ENCODE measurements around the gene CPNE4. TPM values are rescaled to one million over a fixed set of nuclear protein-coding genes. Genes with fewer than 3 reads are reported as not detected.

CPNE4 gene
- total RNA-seq, 1 experiment from 2014 or later, result 0.41 TPM

DNA sequence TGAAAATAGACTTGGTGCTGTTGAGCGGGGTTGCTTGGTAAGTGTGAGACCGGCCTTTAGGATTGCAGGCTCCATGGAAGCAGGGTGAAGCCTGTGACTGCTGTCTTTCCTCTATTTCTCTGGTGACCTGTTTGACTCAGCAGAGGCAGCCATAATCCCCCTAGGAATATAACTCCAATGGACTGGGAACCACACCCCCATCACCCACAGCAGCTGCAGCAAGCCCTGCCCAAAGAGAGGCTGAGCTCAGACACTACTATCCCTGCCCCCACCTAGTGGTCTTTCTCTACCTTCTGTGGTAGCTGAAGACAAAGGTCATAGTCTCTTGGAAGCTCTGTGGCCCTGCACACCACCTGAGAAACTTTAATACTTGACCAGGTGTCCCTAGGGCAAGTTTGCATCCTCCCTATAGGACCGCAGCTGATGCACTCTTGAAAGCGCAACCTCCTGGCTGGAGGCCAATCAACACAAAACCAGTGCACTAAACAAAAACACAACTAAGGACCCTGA is 398.5 kb downstream of the CPNE4 start:
- no peak overlapping the region for H3K27ac Mint-ChIP-seq (ENCODE audit: unreplicated experiment)
- POLR2A ChIA-PET, result no interaction called here
- no peak overlapping the region for H3K4me3 ChIP-seq (ENCODE audit: low read depth, low read length)
- H3K4me1 Mint-ChIP-seq (ENCODE audit: low read depth, unreplicated experiment), result no peaks in the 10 kb centered on the region
- no TSS peak for BruUV-seq (replicated peaks)
- CTCF ChIA-PET, result no interaction called here
- peaks cover 20% of the 10 kb centered on the region for H3K27me3 Mint-ChIP-seq (ENCODE audit: insufficient read depth, unreplicated experiment)
- TF ChIP-seq, protein P1, sequence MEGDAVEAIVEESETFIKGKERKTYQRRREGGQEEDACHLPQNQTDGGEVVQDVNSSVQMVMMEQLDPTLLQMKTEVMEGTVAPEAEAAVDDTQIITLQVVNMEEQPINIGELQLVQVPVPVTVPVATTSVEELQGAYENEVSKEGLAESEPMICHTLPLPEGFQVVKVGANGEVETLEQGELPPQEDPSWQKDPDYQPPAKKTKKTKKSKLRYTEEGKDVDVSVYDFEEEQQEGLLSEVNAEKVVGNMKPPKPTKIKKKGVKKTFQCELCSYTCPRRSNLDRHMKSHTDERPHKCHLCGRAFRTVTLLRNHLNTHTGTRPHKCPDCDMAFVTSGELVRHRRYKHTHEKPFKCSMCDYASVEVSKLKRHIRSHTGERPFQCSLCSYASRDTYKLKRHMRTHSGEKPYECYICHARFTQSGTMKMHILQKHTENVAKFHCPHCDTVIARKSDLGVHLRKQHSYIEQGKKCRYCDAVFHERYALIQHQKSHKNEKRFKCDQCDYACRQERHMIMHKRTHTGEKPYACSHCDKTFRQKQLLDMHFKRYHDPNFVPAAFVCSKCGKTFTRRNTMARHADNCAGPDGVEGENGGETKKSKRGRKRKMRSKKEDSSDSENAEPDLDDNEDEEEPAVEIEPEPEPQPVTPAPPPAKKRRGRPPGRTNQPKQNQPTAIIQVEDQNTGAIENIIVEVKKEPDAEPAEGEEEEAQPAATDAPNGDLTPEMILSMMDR (IDR thresholded peaks at IDR 0.05; ENCODE audit: insufficient read depth in 1 of 2, low read depth in 1 of 2, low read length in 1 of 2, severe bottlenecking in 1 of 2, unreplicated experiment in 1 of 2), result no peak
- intact Hi-C loops (cut with micrococcal nuclease; ENCODE audit: unreplicated experiment), result no loop called here
- H3K27me3 ChIP-seq (replicated peaks; ENCODE audit: control insufficient read depth, insufficient read depth, low read length), result no peaks in the 10 kb centered on the region
- H3K9me3 Mint-ChIP-seq (ENCODE audit: unreplicated experiment), result no peaks in the 10 kb centered on the region
- H3K36me3 ChIP-seq (ENCODE audit: control insufficient read depth, insufficient read depth, low read length), result no peaks in the 10 kb centered on the region
- no peaks in the 10 kb centered on the region for H3K9me3 ChIP-seq
- H3K36me3 Mint-ChIP-seq (ENCODE audit: insufficient read depth, unreplicated experiment), result no peaks in the 10 kb centered on the region
- H3K4me3 Mint-ChIP-seq (ENCODE audit: unreplicated experiment), result no peak overlapping the region
- no peaks in the 10 kb centered on the region for H3K4me1 ChIP-seq
- no peak for DNase-seq

DNA sequence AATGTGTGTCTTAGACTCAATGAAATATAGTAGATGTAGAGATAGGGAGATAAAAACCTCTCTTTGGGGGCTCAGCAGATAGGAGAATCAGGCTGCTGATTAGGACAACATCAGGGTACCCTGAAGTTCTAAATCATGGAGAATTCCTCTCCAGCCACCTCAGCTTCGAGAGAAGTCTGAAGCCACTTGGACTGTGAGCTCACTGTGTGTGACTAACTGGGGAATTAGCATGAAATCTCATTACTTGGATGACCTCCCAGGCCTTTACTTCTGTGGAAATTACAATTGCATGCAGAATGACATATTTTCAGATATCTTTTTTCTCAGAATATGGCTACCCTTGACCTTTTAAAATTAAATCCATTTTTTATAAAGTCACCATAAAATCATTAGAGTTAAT is 404.0 kb downstream of the CPNE4 start:
- no TSS peak for BruUV-seq (replicated peaks)
- Histone ChIP-seq H3K27me3 (replicated peaks; ENCODE audit: control insufficient read depth, insufficient read depth, low read length) (no peaks in the 10 kb centered on the region), H3K9me3 (no peaks in the 10 kb centered on the region), H3K4me3 (ENCODE audit: low read depth, low read length) (no peak overlapping the region), H3K4me1 (no peaks in the 10 kb centered on the region), H3K36me3 (ENCODE audit: control insufficient read depth, insufficient read depth, low read length) (no peaks in the 10 kb centered on the region)
- ChIA-PET POLR2A (no interaction called here), CTCF (no interaction called here)
- Mint-ChIP-seq H3K36me3 (ENCODE audit: insufficient read depth, unreplicated experiment) (no peaks in the 10 kb centered on the region), H3K9me3 (ENCODE audit: unreplicated experiment) (no peaks in the 10 kb centered on the region), H3K27me3 (ENCODE audit: insufficient read depth, unreplicated experiment) (peaks cover 22% of the 10 kb centered on the region), H3K4me3 (ENCODE audit: unreplicated experiment) (no peak overlapping the region), H3K4me1 (ENCODE audit: low read depth, unreplicated experiment) (no peaks in the 10 kb centered on the region), H3K27ac (ENCODE audit: unreplicated experiment) (no peak overlapping the region)
- DNase-seq, result no peak
- intact Hi-C loops (cut with micrococcal nuclease; ENCODE audit: unreplicated experiment), result no loop called here
- TF ChIP-seq, protein P1 (IDR thresholded peaks at IDR 0.05; ENCODE audit: insufficient read depth in 1 of 2, low read depth in 1 of 2, low read length in 1 of 2, severe bottlenecking in 1 of 2, unreplicated experiment in 1 of 2), result no peak

DNA sequence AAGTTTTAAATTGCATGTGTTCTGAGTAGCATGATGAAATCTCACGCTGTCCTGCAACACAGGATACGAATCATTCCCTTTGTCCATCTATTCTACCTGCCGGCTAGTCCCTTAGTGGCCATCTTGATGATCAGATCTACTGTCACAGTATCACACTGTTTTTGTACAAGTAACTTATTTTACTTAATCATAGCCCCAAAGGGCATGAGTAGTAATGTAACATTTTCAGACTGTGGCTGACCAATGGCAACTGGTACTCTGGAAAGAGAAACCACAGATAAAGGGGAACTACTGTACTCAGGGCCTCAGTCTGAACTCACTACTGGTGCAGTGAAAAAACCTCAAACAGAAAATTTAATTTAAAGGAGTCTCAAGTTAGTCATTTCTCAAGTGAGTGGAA is 404.7 kb downstream of the CPNE4 start:
- intact Hi-C loops (cut with micrococcal nuclease; ENCODE audit: unreplicated experiment), result no loop called here

More for the DNA sequence above, 404.7 kb downstream of the CPNE4 start:
- Mint-ChIP-seq H3K9me3 (ENCODE audit: unreplicated experiment) (no peaks in the 10 kb centered on the region), H3K4me3 (ENCODE audit: unreplicated experiment) (no peak overlapping the region), H3K27me3 (ENCODE audit: insufficient read depth, unreplicated experiment) (peaks cover 22% of the 10 kb centered on the region), H3K36me3 (ENCODE audit: insufficient read depth, unreplicated experiment) (no peaks in the 10 kb centered on the region), H3K27ac (ENCODE audit: unreplicated experiment) (no peak overlapping the region), H3K4me1 (ENCODE audit: low read depth, unreplicated experiment) (no peaks in the 10 kb centered on the region)
- Histone ChIP-seq H3K4me1 (no peaks in the 10 kb centered on the region), H3K4me3 (ENCODE audit: low read depth, low read length) (no peak overlapping the region), H3K36me3 (ENCODE audit: control insufficient read depth, insufficient read depth, low read length) (no peaks in the 10 kb centered on the region), H3K27me3 (replicated peaks; ENCODE audit: control insufficient read depth, insufficient read depth, low read length) (no peaks in the 10 kb centered on the region), H3K9me3 (no peaks in the 10 kb centered on the region)
- no TSS peak for BruUV-seq (replicated peaks)
- ChIA-PET CTCF (no interaction called here), POLR2A (no interaction called here)
- no peak for DNase-seq
- TF ChIP-seq, protein P1 (IDR thresholded peaks at IDR 0.05; ENCODE audit: insufficient read depth in 1 of 2, low read depth in 1 of 2, low read length in 1 of 2, severe bottlenecking in 1 of 2, unreplicated experiment in 1 of 2), result no peak
